Skeletal muscle cell (primary cell): Measurements from ENCODE around the gene UNCX.
"Not testable (repeated sequence)": the region's sequence is repeated elsewhere in the genome, so short reads cannot be mapped to it uniquely, and the experiment has no call there.

ENCODE experiments used
- DNase-seq: peaks from one replicate; pipeline ENCODE4 v3.0.0-alpha.2; 2010; ENCODE audit warnings: low read depth
- H3K4me3 ChIP-seq: 2 replicates; pipeline ENCODE4 v1.5.1; 2011; ENCODE audit warnings: low read depth, mild to moderate bottlenecking, control low read depth, low read length, moderate library complexity

The UNCX gene

GRCh38 chr7:1212025-1212424 is 20.6 kb upstream of the UNCX start:
- H3K4me3 ChIP-seq, DNase-seq: not testable (repeated sequence)

GRCh38 chr7:1214516-1214915 is 18.2 kb upstream of the UNCX start:
- DNase-seq: no peak
- H3K4me3 ChIP-seq: no peak overlapping the region

GRCh38 chr7:1218541-1219165 is 14.0 kb upstream of the UNCX start:
- no peak for DNase-seq
- H3K4me3 ChIP-seq: no peak overlapping the region

GRCh38 chr7:1219498-1219897 is 13.2 kb upstream of the UNCX start:
- no peak overlapping the region for H3K4me3 ChIP-seq
- DNase-seq: no peak

- DNase-seq: no peak
- H3K4me3 ChIP-seq: no peak overlapping the region
These were observed 12.5 kb upstream of the UNCX start for GRCh38 chr7:1220000-1220726.

- DNase-seq: no peak
- H3K4me3 ChIP-seq: no peak overlapping the region
These were observed 11.5 kb upstream of the UNCX start for GRCh38 chr7:1220977-1221745.

- DNase-seq: no peak
- H3K4me3 ChIP-seq: no peak overlapping the region
These were observed 9.3 kb upstream of the UNCX start for GRCh38 chr7:1223196-1223981.

GRCh38 chr7:1224086-1224716 is 8.5 kb upstream of the UNCX start:
- H3K4me3 ChIP-seq: no peak overlapping the region
- DNase-seq: no peak

GRCh38 chr7:1225030-1225429 is 7.6 kb upstream of the UNCX start:
- no peak overlapping the region for H3K4me3 ChIP-seq
- DNase-seq: no peak

GRCh38 chr7:1225441-1226185 is 7.1 kb upstream of the UNCX start:
- H3K4me3 ChIP-seq: no peak overlapping the region
- DNase-seq: no peak

GRCh38 chr7:1226186-1226901 is 6.3 kb upstream of the UNCX start:
- no peak overlapping the region for H3K4me3 ChIP-seq
- no peak for DNase-seq

- DNase-seq: no peak
- H3K4me3 ChIP-seq: no peak overlapping the region
These were observed 5.4 kb upstream of the UNCX start for GRCh38 chr7:1227071-1227804.

GRCh38 chr7:1227814-1228544 is 4.7 kb upstream of the UNCX start:
- no peak for DNase-seq
- no peak overlapping the region for H3K4me3 ChIP-seq

GRCh38 chr7:1228545-1229201 is 4.0 kb upstream of the UNCX start:
- H3K4me3 ChIP-seq: no peak overlapping the region
- no peak for DNase-seq

GRCh38 chr7:1229202-1229947 is 3.3 kb upstream of the UNCX start:
- no peak for DNase-seq
- no peak overlapping the region for H3K4me3 ChIP-seq

GRCh38 chr7:1229956-1230355 is 2.7 kb upstream of the UNCX start:
- no peak for DNase-seq
- no peak overlapping the region for H3K4me3 ChIP-seq
